HEK293 (cell line): ENCODE measurements around the gene ROS1.

Experiments used
- CTCF ChIA-PET: fragments of 350-600 bp; formaldehyde crosslinking; extraction: SDS; loops from one replicate; lab custom pipeline; 2021; ENCODE audit warnings: antibody characterized with exemption; lab: Yijun Ruan, JAX
- POLR2A ChIA-PET: fragments of 300-600 bp; formaldehyde crosslinking; extraction: SDS; loops from one replicate; lab custom pipeline; 2020; ENCODE audit warnings: antibody characterized with exemption, inconsistent platforms; lab: Yijun Ruan, JAX
- H3K27ac ChIP-seq: fragments of 200-500 bp; sonication (Bioruptor generic); 2 replicates; pipeline ENCODE4 v1.5.1; 2014; ENCODE audit warnings: low read depth, low read length, control low read depth, inconsistent platforms; ENCODE audit errors: extremely low read depth
- H3K36me3 ChIP-seq, 2 experiments: fragments of 200-500 bp in 1 of 2; sonication (Bioruptor generic) in 1 of 2; 1 replicate in 1 of 2; 2 replicates in 1 of 2; pipeline ENCODE4 v1.5.1; 2014 to 2017; ENCODE audit warnings: inconsistent platforms in 2 of 2, low read length in 2 of 2; ENCODE audit not compliant: control insufficient read depth in 2 of 2, insufficient read depth in 1 of 2
- H3K4me1 ChIP-seq: fragments of 200-500 bp; sonication (Bioruptor generic); 2 replicates; pipeline ENCODE4 v1.5.1; 2014; ENCODE audit warnings: mild to moderate bottlenecking, low read length, inconsistent platforms; ENCODE audit not compliant: control insufficient read depth, insufficient read depth
- H3K4me3 ChIP-seq: 2 replicates; pipeline ENCODE4 v1.5.1; 2011; ENCODE audit warnings: low read depth, mild to moderate bottlenecking, control low read depth, low read length, moderate library complexity
- H3K9me3 ChIP-seq: fragments of 200-500 bp; sonication (Bioruptor generic); 2 replicates; pipeline ENCODE4 v1.5.1; 2014; ENCODE audit warnings: low read depth, low read length, inconsistent platforms; ENCODE audit not compliant: control insufficient read depth, insufficient read depth
- ZNF221 ChIP-seq: fragments of 450-650 bp; formaldehyde crosslinking; IDR thresholded peaks from 2 replicates; pipeline ENCODE4 v1.5.1; 2017; ENCODE audit warnings: missing biosample characterization, missing genetic modification characterization, borderline replicate concordance
- ZNF239 ChIP-seq: fragments of 450-650 bp; formaldehyde crosslinking; IDR thresholded peaks from 2 replicates; pipeline ENCODE4 v1.5.1; 2016; ENCODE audit warnings: missing biosample characterization, missing genetic modification characterization
- ZNF274 ChIP-seq, 2 experiments: fragments of 200-500 bp in 1 of 2; fragments of 450-650 bp in 1 of 2; sonication (Bioruptor generic) in 1 of 2; formaldehyde crosslinking in 1 of 2; IDR thresholded peaks; 2 replicates each; pipeline versions ENCODE4 v1.5.1 to v1.6.1; 2014 to 2016; ENCODE audit warnings: borderline replicate concordance in 1 of 2, inconsistent platforms in 1 of 2, low read length in 1 of 2, missing biosample characterization in 1 of 2, missing genetic modification characterization in 1 of 2
- ZNF426 ChIP-seq: fragments of 450-650 bp; formaldehyde crosslinking; IDR thresholded peaks from 2 replicates; pipeline ENCODE4 v1.5.1; 2017; ENCODE audit warnings: missing biosample characterization, missing genetic modification characterization, mild to moderate bottlenecking, inconsistent platforms, moderate library complexity
- TF ChIP-seq, protein P1 (sequence below): sonication (generic); formaldehyde crosslinking; IDR thresholded peaks from 2 replicates; pipeline ENCODE4 v1.8.1; 2022; ENCODE audit warnings: mild to moderate bottlenecking, moderate library complexity, missing genetic modification reagents
- TF ChIP-seq, protein P2 (sequence below): fragments of 450-650 bp; formaldehyde crosslinking; IDR thresholded peaks from 2 replicates; pipeline ENCODE4 v1.5.1; 2016; ENCODE audit warnings: missing biosample characterization, missing genetic modification characterization, low read depth
- TF ChIP-seq, protein P3 (sequence below): fragments of 450-650 bp; formaldehyde crosslinking; optimal IDR thresholded peaks from 2 replicates; pipeline ENCODE3; 2016; ENCODE audit warnings: missing biosample characterization, mild to moderate bottlenecking, missing genetic modification characterization
- TF ChIP-seq, protein P4 (sequence below): fragments of 450-650 bp; formaldehyde crosslinking; conservative IDR thresholded peaks from 2 replicates; pipeline ENCODE4 v1.5.1; 2016; ENCODE audit warnings: low read depth, missing biosample characterization, missing genetic modification characterization
- TF ChIP-seq, protein P5 (sequence below): fragments of 450-650 bp; formaldehyde crosslinking; IDR thresholded peaks from 2 replicates; pipeline ENCODE4 v1.5.1; 2016; ENCODE audit warnings: missing biosample characterization, missing genetic modification characterization, low read depth

The ROS1 gene

DNA sequence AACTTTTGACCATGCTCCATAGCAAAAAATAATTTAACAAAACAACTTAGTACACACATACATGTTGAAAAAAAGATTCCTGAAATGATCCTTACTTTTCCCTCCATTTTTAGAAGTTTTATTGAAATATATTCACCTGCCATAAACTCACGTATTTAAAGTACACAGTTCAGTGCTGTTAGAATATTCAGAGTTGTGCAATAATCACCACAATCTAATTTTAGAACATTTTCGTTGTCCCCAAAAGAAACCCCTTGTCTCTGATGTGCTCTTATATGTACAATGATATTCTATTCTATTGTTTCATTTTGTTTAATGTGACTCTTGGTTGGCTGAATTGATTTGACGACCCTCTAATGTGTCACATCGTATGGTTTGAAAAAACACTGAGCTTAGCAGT, 15.9 kb downstream of the ROS1 start:
- POLR2A ChIA-PET = no interaction called here
- Histone ChIP-seq H3K4me3 (no peak overlapping the region), H3K36me3 (no peaks in the 10 kb centered on the region), H3K9me3 (no peaks in the 10 kb centered on the region), H3K27ac (no peak overlapping the region), H3K4me1 (no peaks in the 10 kb centered on the region)
- TF ChIP-seq, protein P1, sequence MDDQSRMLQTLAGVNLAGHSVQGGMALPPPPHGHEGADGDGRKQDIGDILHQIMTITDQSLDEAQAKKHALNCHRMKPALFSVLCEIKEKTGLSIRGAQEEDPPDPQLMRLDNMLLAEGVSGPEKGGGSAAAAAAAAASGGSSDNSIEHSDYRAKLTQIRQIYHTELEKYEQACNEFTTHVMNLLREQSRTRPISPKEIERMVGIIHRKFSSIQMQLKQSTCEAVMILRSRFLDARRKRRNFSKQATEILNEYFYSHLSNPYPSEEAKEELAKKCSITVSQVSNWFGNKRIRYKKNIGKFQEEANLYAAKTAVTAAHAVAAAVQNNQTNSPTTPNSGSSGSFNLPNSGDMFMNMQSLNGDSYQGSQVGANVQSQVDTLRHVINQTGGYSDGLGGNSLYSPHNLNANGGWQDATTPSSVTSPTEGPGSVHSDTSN (CRISPR knock-in tag) = no peak
- TF ChIP-seq ZNF239 (tag by site-specific recombination) = no peak
- TF ChIP-seq, protein P2, sequence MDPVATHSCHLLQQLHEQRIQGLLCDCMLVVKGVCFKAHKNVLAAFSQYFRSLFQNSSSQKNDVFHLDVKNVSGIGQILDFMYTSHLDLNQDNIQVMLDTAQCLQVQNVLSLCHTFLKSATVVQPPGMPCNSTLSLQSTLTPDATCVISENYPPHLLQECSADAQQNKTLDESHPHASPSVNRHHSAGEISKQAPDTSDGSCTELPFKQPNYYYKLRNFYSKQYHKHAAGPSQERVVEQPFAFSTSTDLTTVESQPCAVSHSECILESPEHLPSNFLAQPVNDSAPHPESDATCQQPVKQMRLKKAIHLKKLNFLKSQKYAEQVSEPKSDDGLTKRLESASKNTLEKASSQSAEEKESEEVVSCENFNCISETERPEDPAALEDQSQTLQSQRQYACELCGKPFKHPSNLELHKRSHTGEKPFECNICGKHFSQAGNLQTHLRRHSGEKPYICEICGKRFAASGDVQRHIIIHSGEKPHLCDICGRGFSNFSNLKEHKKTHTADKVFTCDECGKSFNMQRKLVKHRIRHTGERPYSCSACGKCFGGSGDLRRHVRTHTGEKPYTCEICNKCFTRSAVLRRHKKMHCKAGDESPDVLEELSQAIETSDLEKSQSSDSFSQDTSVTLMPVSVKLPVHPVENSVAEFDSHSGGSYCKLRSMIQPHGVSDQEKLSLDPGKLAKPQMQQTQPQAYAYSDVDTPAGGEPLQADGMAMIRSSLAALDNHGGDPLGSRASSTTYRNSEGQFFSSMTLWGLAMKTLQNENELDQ (tag by site-specific recombination) = no peak
- TF ChIP-seq, protein P3, sequence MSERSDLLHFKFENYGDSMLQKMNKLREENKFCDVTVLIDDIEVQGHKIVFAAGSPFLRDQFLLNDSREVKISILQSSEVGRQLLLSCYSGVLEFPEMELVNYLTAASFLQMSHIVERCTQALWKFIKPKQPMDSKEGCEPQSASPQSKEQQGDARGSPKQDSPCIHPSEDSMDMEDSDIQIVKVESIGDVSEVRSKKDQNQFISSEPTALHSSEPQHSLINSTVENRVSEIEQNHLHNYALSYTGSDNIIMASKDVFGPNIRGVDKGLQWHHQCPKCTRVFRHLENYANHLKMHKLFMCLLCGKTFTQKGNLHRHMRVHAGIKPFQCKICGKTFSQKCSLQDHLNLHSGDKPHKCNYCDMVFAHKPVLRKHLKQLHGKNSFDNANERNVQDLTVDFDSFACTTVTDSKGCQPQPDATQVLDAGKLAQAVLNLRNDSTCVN (tag by site-specific recombination) = no peak
- CTCF ChIA-PET = interaction anchor here (0.6 to 0.9 kb wide), 3 partner anchors 9 to 538 kb away, joined by 3 to 4 read pairs (median 4); no protein-coding TSS in a partner anchor

DNA sequence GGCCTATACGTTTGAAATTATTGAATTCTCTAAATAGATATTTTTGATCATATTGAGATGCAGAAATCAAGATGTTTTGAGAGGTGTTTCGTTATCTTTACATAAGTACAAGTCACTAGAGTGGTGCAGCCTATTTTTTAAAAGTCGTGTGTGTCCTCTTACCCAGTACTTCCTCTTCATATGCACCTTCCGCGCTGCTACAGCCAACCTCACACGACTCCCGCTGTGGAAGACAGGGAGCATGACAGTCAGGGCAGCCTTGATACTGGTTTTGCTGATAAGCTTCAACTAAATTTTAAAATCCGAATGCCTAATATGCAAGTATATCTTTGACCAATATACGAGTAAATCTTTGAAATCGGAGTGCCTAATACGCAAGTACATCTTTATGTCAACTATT, 16.3 kb downstream of the ROS1 start:
- TF ChIP-seq ZNF426 (tag by site-specific recombination) (no peak), ZNF221 (no peak), ZNF274 (IDR thresholded peaks at IDR 0.05; ENCODE audit: low read length) (no peak), ZNF274 (tag by site-specific recombination; IDR thresholded peaks at IDR 0.05; ENCODE audit: borderline replicate concordance) (no peak)
- TF ChIP-seq, protein P4, sequence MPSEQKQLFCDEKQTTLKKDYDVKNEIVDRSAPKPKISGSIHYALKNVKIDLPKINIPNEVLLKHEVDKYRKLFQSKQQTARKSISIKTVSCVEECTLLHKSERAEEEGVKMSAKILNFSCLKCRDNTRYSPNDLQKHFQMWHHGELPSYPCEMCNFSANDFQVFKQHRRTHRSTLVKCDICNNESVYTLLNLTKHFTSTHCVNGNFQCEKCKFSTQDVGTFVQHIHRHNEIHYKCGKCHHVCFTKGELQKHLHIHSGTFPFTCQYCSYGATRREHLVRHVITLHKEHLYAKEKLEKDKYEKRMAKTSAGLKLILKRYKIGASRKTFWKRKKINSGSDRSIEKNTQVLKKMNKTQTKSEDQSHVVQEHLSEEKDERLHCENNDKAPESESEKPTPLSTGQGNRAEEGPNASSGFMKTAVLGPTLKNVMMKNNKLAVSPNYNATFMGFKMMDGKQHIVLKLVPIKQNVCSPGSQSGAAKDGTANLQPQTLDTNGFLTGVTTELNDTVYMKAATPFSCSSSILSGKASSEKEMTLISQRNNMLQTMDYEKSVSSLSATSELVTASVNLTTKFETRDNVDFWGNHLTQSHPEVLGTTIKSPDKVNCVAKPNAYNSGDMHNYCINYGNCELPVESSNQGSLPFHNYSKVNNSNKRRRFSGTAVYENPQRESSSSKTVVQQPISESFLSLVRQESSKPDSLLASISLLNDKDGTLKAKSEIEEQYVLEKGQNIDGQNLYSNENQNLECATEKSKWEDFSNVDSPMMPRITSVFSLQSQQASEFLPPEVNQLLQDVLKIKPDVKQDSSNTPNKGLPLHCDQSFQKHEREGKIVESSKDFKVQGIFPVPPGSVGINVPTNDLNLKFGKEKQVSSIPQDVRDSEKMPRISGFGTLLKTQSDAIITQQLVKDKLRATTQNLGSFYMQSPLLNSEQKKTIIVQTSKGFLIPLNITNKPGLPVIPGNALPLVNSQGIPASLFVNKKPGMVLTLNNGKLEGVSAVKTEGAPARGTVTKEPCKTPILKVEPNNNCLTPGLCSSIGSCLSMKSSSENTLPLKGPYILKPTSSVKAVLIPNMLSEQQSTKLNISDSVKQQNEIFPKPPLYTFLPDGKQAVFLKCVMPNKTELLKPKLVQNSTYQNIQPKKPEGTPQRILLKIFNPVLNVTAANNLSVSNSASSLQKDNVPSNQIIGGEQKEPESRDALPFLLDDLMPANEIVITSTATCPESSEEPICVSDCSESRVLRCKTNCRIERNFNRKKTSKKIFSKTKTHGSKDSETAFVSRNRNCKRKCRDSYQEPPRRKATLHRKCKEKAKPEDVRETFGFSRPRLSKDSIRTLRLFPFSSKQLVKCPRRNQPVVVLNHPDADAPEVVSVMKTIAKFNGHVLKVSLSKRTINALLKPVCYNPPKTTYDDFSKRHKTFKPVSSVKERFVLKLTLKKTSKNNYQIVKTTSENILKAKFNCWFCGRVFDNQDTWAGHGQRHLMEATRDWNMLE = no peak
- TF ChIP-seq, protein P5, sequence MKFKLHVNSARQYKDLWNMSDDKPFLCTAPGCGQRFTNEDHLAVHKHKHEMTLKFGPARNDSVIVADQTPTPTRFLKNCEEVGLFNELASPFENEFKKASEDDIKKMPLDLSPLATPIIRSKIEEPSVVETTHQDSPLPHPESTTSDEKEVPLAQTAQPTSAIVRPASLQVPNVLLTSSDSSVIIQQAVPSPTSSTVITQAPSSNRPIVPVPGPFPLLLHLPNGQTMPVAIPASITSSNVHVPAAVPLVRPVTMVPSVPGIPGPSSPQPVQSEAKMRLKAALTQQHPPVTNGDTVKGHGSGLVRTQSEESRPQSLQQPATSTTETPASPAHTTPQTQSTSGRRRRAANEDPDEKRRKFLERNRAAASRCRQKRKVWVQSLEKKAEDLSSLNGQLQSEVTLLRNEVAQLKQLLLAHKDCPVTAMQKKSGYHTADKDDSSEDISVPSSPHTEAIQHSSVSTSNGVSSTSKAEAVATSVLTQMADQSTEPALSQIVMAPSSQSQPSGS (tag by site-specific recombination) = no peak
- TF ChIP-seq, all 188 proteins: peak for 0

More for the DNA sequence above, 16.3 kb downstream of the ROS1 start:
- Histone ChIP-seq H3K36me3 (no peaks in the 10 kb centered on the region), H3K27ac (no peak overlapping the region), H3K4me1 (no peaks in the 10 kb centered on the region), H3K9me3 (no peaks in the 10 kb centered on the region), H3K4me3 (no peak overlapping the region)
- ChIA-PET POLR2A (no interaction called here), CTCF (interaction anchor here (0.6 kb wide), 1 partner anchor 64 kb away, joined by 3 read pairs; no protein-coding TSS in a partner anchor)
